NT2/D1 (cell line): ENCODE measurements around the gene PIK3AP1.

Experiments
- YY1 ChIP-seq: IDR thresholded peaks from 2 replicates; pipeline ENCODE4 v1.6.1; 2011; ENCODE audit not compliant: insufficient read length, insufficient read depth
- ZNF274 ChIP-seq: IDR thresholded peaks from 2 replicates; pipeline ENCODE4 v1.6.1; 2011; ENCODE audit warnings: mild to moderate bottlenecking, low read depth, low read length

DNA sequence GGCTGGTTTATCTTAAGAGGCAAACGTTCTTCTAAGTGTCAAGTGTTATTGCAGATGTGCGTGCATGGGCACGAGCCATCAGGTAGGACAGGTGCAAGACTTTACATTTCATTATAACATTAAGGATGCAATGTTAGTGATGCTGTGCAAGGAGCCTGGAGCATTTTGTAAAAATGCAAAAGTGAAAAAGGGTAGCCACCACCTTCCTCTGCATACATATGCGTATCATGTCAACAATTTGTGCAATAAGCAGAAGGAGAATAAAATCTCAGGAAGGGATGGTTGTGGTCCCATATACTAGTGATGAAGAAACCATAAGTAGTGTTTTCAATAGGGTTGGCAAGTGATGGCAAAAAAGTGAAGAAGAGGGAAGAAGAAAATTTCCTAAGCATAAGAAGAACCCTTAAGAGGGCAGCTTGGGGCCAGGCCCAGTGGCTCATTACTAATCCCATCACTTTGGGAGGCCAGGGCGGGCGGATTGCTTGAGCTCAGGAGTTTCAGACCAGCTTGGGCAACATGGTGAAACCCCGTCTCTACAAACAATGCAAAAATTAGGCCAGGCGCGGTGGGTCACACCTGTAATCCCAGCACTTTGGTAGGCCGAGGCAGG, 7.5 kb downstream of the PIK3AP1 start:
- TF ChIP-seq ZNF274 (no peak), YY1 (no peak)
